Keratinocyte (primary cell): Measurements from ENCODE around the gene CAMSAP1.

Experiments
- EZH2 ChIP-seq: IDR thresholded peaks from one replicate; pipeline ENCODE4 v1.6.1; 2012; ENCODE audit warnings: inconsistent platforms, mild to moderate bottlenecking, low read length, moderate library complexity
- TF ChIP-seq, protein P1 (sequence below), 3 experiments: IDR thresholded peaks in 1 of 3; conservative IDR thresholded peaks in 1 of 3; optimal IDR thresholded peaks in 1 of 3; 2 replicates in 2 of 3; 3 replicates in 1 of 3; pipeline versions ENCODE3 to v1.5.1; 2011; ENCODE audit warnings: low read length in 3 of 3, mild to moderate bottlenecking in 3 of 3, moderate library complexity in 2 of 3, control low read depth in 1 of 3, inconsistent platforms in 1 of 3; ENCODE audit not compliant: insufficient read depth in 2 of 3; ENCODE audit errors: extremely low read depth in 1 of 3

DNA sequence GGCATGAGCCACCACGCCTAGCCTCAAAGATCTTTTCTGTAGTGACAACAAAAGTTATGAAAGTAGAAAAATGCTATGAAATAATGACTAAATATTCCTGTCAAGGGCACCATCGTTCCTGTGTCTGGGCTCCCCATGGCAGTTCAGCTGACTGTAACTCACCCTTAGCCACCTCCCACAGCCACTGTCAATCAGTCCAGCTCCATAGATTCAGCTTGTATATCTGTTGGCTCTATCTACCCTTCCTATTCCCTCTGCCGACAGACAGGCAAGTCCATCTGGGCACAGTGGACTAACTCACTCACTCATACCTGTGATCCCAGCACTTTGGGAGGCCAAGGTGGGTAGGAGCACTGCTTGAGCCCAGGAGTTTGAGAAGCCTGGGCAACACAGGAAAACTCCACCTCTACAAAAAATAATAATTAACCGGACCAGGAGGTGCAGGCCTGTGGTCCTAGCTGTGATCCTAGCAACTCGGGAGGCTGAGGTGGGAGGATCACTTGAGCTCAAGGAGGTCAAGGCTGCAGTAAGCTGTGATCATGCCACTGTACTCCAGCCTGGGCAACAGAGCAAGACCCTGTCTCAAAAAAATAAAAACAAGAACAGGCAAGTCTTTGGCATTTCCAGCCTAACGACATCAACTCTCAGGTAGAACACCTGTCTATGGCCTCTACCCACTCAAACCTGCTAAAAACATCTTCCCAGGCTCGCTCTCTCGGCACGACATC is 6.2 kb downstream of the CAMSAP1 start:
- TF ChIP-seq, protein P1, sequence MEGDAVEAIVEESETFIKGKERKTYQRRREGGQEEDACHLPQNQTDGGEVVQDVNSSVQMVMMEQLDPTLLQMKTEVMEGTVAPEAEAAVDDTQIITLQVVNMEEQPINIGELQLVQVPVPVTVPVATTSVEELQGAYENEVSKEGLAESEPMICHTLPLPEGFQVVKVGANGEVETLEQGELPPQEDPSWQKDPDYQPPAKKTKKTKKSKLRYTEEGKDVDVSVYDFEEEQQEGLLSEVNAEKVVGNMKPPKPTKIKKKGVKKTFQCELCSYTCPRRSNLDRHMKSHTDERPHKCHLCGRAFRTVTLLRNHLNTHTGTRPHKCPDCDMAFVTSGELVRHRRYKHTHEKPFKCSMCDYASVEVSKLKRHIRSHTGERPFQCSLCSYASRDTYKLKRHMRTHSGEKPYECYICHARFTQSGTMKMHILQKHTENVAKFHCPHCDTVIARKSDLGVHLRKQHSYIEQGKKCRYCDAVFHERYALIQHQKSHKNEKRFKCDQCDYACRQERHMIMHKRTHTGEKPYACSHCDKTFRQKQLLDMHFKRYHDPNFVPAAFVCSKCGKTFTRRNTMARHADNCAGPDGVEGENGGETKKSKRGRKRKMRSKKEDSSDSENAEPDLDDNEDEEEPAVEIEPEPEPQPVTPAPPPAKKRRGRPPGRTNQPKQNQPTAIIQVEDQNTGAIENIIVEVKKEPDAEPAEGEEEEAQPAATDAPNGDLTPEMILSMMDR (optimal IDR thresholded peaks at IDR 0.05 in 1 of 3, IDR thresholded peaks at IDR 0.05 in 1 of 3, conservative IDR thresholded peaks at IDR 0.05 in 1 of 3; ENCODE audit: extremely low read depth in 1 of 3, insufficient read depth in 2 of 3, low read length in 3 of 3): no peak
- no peak for TF ChIP-seq EZH2
